VCaP (cell line): ENCODE measurements around the gene AK4.
"Not testable (repeated sequence)": the region's sequence is repeated elsewhere in the genome, so short reads cannot be mapped to it uniquely, and the experiment has no call there.

Experiments
- H3K27ac ChIP-seq: fragments of 450-650 bp; 2 replicates; pipeline ENCODE4 v1.5.1; 2017
- TF ChIP-seq, protein P1 (sequence below): fragments of 450-650 bp; conservative IDR thresholded peaks from 2 replicates; pipeline ENCODE4 v1.5.1; 2017; ENCODE audit warnings: mild to moderate bottlenecking, moderate library complexity

AK4 gene

DNA sequence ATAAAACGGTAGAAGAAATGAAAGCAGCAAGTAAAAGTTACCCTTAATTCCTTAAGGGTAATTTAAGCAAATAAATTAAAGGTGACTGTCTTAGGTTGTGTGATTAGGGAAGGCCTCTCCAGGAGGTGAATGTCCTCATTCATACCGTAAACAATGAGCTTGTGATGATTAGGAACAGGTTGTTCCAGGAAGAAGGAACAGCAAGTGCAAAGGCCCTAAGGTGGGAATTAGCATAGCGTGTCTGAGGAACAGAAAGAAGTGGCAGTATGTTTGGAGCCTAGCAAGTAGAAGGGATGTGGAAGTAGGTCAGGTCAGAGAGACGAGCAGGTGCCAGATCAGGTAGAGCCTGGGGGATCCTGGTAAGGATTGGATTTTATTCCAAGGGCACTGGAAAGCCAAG is 5.6 kb downstream of the AK4 start:
- H3K27ac ChIP-seq: no peak overlapping the region
- TF ChIP-seq, protein P1, sequence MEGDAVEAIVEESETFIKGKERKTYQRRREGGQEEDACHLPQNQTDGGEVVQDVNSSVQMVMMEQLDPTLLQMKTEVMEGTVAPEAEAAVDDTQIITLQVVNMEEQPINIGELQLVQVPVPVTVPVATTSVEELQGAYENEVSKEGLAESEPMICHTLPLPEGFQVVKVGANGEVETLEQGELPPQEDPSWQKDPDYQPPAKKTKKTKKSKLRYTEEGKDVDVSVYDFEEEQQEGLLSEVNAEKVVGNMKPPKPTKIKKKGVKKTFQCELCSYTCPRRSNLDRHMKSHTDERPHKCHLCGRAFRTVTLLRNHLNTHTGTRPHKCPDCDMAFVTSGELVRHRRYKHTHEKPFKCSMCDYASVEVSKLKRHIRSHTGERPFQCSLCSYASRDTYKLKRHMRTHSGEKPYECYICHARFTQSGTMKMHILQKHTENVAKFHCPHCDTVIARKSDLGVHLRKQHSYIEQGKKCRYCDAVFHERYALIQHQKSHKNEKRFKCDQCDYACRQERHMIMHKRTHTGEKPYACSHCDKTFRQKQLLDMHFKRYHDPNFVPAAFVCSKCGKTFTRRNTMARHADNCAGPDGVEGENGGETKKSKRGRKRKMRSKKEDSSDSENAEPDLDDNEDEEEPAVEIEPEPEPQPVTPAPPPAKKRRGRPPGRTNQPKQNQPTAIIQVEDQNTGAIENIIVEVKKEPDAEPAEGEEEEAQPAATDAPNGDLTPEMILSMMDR: no peak

GRCh38 chr1:65156910-65157545 is 9.0 kb downstream of the AK4 start:
- H3K27ac ChIP-seq: no peak overlapping the region
- TF ChIP-seq, protein P1: no peak

GRCh38 chr1:65157546-65157941 is 9.5 kb downstream of the AK4 start:
- TF ChIP-seq, protein P1: no peak
- H3K27ac ChIP-seq: no peak overlapping the region

DNA sequence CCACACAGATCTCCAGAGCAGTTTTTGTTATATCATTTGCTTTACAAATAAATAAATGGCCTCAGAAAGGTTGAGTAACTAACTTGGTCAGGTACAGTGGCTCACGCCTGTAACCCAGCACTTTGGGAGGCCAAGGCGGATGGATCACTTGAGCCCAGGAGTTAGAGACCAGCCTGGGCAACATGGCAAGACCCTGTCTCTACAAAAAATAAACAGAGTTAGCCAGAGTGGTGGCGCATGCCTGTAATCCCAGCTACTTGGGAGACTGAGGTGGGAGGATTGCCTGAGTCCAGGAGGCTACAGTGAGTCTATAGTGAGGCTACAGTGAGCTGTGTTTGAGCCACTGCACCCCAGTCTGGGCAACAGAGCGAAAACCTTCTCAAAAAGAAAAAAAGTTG is 11.3 kb downstream of the AK4 start:
- H3K27ac ChIP-seq: not testable (repeated sequence)

DNA sequence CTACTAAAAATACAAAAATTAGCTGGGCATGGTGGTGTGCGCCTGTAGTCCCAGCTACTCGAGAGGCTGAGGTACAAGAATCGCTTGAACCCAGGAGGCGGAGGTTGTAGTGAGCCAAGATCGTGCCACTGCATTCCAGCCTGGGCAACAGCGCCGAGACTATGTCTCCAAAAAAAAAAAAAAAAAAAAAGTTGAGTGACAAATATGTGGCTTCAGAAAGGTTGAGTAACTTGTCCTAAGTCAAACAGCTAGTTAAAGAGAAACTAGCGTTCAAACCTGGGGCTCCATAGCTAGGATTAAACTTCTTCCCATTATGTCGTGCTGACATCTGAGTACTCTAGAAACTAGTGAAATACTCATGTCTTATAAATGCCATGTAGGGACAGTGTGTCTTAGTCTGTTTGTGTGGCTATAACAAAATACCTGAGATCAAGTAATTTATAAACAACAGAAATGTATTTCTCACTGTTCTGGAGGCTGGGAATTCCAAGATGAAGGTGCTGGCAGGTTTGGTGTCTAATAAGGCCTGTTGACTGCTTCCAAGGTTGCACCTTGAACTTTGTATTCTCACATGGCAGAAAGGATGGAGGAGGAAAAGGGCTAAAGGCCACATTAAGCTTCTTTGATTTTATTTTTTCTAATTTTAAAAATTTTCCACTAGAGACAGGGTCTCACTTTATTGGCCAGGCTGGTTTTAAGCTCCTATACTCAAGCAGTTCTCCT is 12.0 kb downstream of the AK4 start:
- TF ChIP-seq, protein P1: no peak
- H3K27ac ChIP-seq: no peak overlapping the region

- H3K27ac ChIP-seq: no peak overlapping the region
- TF ChIP-seq, protein P1: no peak
Measured at GRCh38 chr1:65163201-65163805, 15.3 kb downstream of the AK4 start.

- H3K27ac ChIP-seq: not testable (repeated sequence)
Measured at GRCh38 chr1:65164101-65164500, 16.1 kb downstream of the AK4 start.

GRCh38 chr1:65164633-65165032 is 16.6 kb downstream of the AK4 start:
- H3K27ac ChIP-seq: no peak overlapping the region
- TF ChIP-seq, protein P1: no peak
